SU-DHL-6 (cell line): ENCODE measurements around the gene OR13F1.

Source experiments
- H2AFZ ChIP-seq: fragments of 200-600 bp; sonication (generic); 2 replicates; pipeline ENCODE4 v1.6.1; 2014; ENCODE audit warnings: low read depth, mild to moderate bottlenecking, moderate library complexity, mixed read lengths, antibody characterized with exemption, low read length; ENCODE audit not compliant: severe bottlenecking
- H3F3A ChIP-seq: fragments of 200-600 bp; shearing (Covaris generic); 2 replicates; pipeline ENCODE4 v1.6.0; 2016; ENCODE audit warnings: antibody characterized with exemption, mild to moderate bottlenecking; ENCODE audit not compliant: insufficient read depth
- H3K27ac ChIP-seq: fragments of 200-600 bp; sonication (generic); 2 replicates; pipeline ENCODE4 v1.5.1; 2016; ENCODE audit warnings: low read depth, mild to moderate bottlenecking, low read length, moderate library complexity, mixed read lengths
- H3K27me3 ChIP-seq: fragments of 200-600 bp; sonication (generic), shearing (Covaris generic); 2 replicates; pipeline ENCODE4 v1.6.0; 2014; ENCODE audit warnings: mild to moderate bottlenecking, low read length
- H3K36me3 ChIP-seq: fragments of 200-600 bp; sonication (generic); 2 replicates; pipeline ENCODE4 v1.6.1; 2014; ENCODE audit warnings: mild to moderate bottlenecking, low read length, mixed read lengths
- H3K4me2 ChIP-seq: fragments of 300-600, 200-600 bp; shearing (Covaris generic), sonication (generic); 2 replicates; pipeline ENCODE4 v1.6.0; 2014; ENCODE audit warnings: low read length, low read depth, mild to moderate bottlenecking; ENCODE audit not compliant: poor library complexity, severe bottlenecking
- H3K4me3 ChIP-seq: fragments of 200-600 bp; sonication (generic); 2 replicates; pipeline ENCODE4 v1.5.1; 2014; ENCODE audit warnings: antibody characterized with exemption, low read length, mild to moderate bottlenecking, mixed read lengths; ENCODE audit not compliant: insufficient read depth, poor library complexity, severe bottlenecking
- H3K79me2 ChIP-seq: fragments of 200-600 bp; sonication (generic); 2 replicates; pipeline ENCODE4 v1.6.1; 2014; ENCODE audit warnings: mild to moderate bottlenecking, low read length, moderate library complexity; ENCODE audit not compliant: insufficient read depth
- H3K9ac ChIP-seq: fragments of 200-600 bp; sonication (generic); 2 replicates; pipeline ENCODE4 v1.7.0; 2014; ENCODE audit warnings: mild to moderate bottlenecking, low read length
- H3K9me2 ChIP-seq: fragments of 200-600 bp; sonication (generic); replicated peaks from 2 replicates; pipeline ENCODE4 v1.6.1; 2014; ENCODE audit warnings: low read length; ENCODE audit not compliant: insufficient read depth
- H3K9me3 ChIP-seq: fragments of 200-600 bp; sonication (generic); 2 replicates; pipeline ENCODE4 v1.6.1; 2014; ENCODE audit warnings: low read length, mixed read lengths; ENCODE audit not compliant: insufficient read depth
- H4K20me1 ChIP-seq: fragments of 200-600 bp; sonication (generic); 2 replicates; pipeline ENCODE4 v1.6.1; 2014; ENCODE audit warnings: low read depth, mild to moderate bottlenecking, antibody characterized with exemption, low read length, moderate library complexity, mixed read lengths
- CTCF ChIP-seq: fragments of 200-600 bp; sonication (generic); IDR thresholded peaks from one replicate; pipeline ENCODE4 v1.5.1; 2017; ENCODE audit warnings: antibody characterized with exemption, mild to moderate bottlenecking, low read length, moderate library complexity; ENCODE audit not compliant: insufficient read depth, poor library complexity, severe bottlenecking
- EZH2phosphoT487 ChIP-seq: fragments of 200-600 bp; sonication (generic), shearing (Covaris generic); conservative IDR thresholded peaks from 2 replicates; pipeline ENCODE4 v1.6.1; 2018; ENCODE audit warnings: mild to moderate bottlenecking, antibody characterized with exemption, low read length, moderate library complexity, mixed read lengths

The OR13F1 gene

GRCh38 chr9:104494808-104495207 is 9.3 kb upstream of the OR13F1 start:
- TF ChIP-seq EZH2phosphoT487 (no peak), CTCF (no peak)
- Histone ChIP-seq H3K9ac (no peak overlapping the region), H3K36me3 (no peaks in the 10 kb centered on the region)

GRCh38 chr9:104503440-104503839 is 623 bp upstream of the OR13F1 start:
- Histone ChIP-seq H3K36me3 (no peaks in the 10 kb centered on the region), H3K4me2 (no peak overlapping the region), H2AFZ (no peak overlapping the region), H3K9ac (no peak overlapping the region), H3K27ac (no peak overlapping the region), H3K9me3 (no peaks in the 10 kb centered on the region), H3K4me3 (no peak overlapping the region), H3K9me2 (no peaks in the 10 kb centered on the region), H4K20me1 (no peaks in the 10 kb centered on the region), H3K79me2 (no peaks in the 10 kb centered on the region), H3K27me3 (no peaks in the 10 kb centered on the region), H3F3A (no peaks in the 10 kb centered on the region)
- TF ChIP-seq CTCF, result no peak
- TF ChIP-seq EZH2phosphoT487, result no peak

More at GRCh38 chr9:104494808-104495207, 9.3 kb upstream of the OR13F1 start:
- H3K79me2 ChIP-seq, result no peaks in the 10 kb centered on the region
- no peaks in the 10 kb centered on the region for H3K9me3 ChIP-seq
- no peaks in the 10 kb centered on the region for H3K9me2 ChIP-seq
- no peak overlapping the region for H2AFZ ChIP-seq
- no peaks in the 10 kb centered on the region for H3F3A ChIP-seq
- H3K4me2 ChIP-seq, result no peak overlapping the region
- no peaks in the 10 kb centered on the region for H3K27me3 ChIP-seq
- no peaks in the 10 kb centered on the region for H4K20me1 ChIP-seq
- no peak overlapping the region for H3K27ac ChIP-seq
- H3K4me3 ChIP-seq, result no peak overlapping the region

GRCh38 chr9:104506565-104506964 is 2.5 kb downstream of the OR13F1 start:
- TF ChIP-seq CTCF (no peak), EZH2phosphoT487 (no peak)
- H3K27ac ChIP-seq, result no peak overlapping the region
- no peaks in the 10 kb centered on the region for H3K36me3 ChIP-seq
- no peaks in the 10 kb centered on the region for H4K20me1 ChIP-seq
- no peak overlapping the region for H3K4me2 ChIP-seq
- H3K79me2 ChIP-seq, result no peaks in the 10 kb centered on the region
- no peak overlapping the region for H2AFZ ChIP-seq
- no peaks in the 10 kb centered on the region for H3K27me3 ChIP-seq
- no peaks in the 10 kb centered on the region for H3K9me2 ChIP-seq
- no peaks in the 10 kb centered on the region for H3K9me3 ChIP-seq
- H3F3A ChIP-seq, result no peaks in the 10 kb centered on the region
- no peak overlapping the region for H3K9ac ChIP-seq
- H3K4me3 ChIP-seq, result no peak overlapping the region
